ENCODE data around the gene BID. TPM values are rescaled to one million over a fixed set of nuclear protein-coding genes. Genes with fewer than 3 reads are reported as not detected.

BID gene
- total and polyA plus RNA-seq, 8 donors = 3.2 to 15.7 (median 7.9) TPM

- Histone ChIP-seq H3K4me1 (no peaks in the 10 kb centered on the region), H3K27ac (no peak overlapping the region), H3K4me3 (no peak overlapping the region), H3K27me3 (no peaks in the 10 kb centered on the region), H3K9me3 (no peaks in the 10 kb centered on the region), H3K36me3 (peaks cover 0 to 9% (median 0%) of the 10 kb centered on the region in 3 donors)
- intact Hi-C loops (cut with DNase I) = no loop called here
- TF ChIP-seq CTCF (IDR thresholded peaks at IDR 0.05) = no peak
- FAIRE-seq (no peak), ATAC-seq (no peak), DNase-seq (no peak)
- 87 to 93% methylated on average over 36 of the region's 36 CpGs for WGBS, 2 donors
Measured at GRCh38 chr22:17739196-17739975, 34.9 kb downstream of the BID start.

GRCh38 chr22:17738386-17739128 lies 35.7 kb downstream of the BID start:
- Histone ChIP-seq H3K4me3 (no peak overlapping the region), H3K9me3 (no peaks in the 10 kb centered on the region), H3K36me3 (peaks cover 0 to 17% (median 5%) of the 10 kb centered on the region in 3 donors), H3K27me3 (no peaks in the 10 kb centered on the region), H3K27ac (no peak overlapping the region), H3K4me1 (no peaks in the 10 kb centered on the region)
- 87 to 91% methylated on average over 21 of the region's 21 CpGs for WGBS, 2 donors
- no peak for DNase-seq
- FAIRE-seq = no peak
- no peak for TF ChIP-seq CTCF (IDR thresholded peaks at IDR 0.05)
- ATAC-seq = no peak
- intact Hi-C loops (cut with DNase I) = no loop called here

- no peak for ATAC-seq
- Histone ChIP-seq H3K27me3 (no peaks in the 10 kb centered on the region), H3K36me3 (peaks cover 0 to 30% (median 9%) of the 10 kb centered on the region in 3 donors), H3K27ac (no peak overlapping the region), H3K4me3 (no peak overlapping the region), H3K4me1 (no peaks in the 10 kb centered on the region), H3K9me3 (no peaks in the 10 kb centered on the region)
- FAIRE-seq = no peak
- DNase-seq = no peak
- no peak for TF ChIP-seq CTCF (IDR thresholded peaks at IDR 0.05)
- intact Hi-C loops (cut with DNase I) = no loop called here
- WGBS, 2 donors = 81 to 84% methylated on average over 4 of the region's 4 CpGs
Measured at GRCh38 chr22:17734187-17734586, 40.1 kb downstream of the BID start.

GRCh38 chr22:17733466-17733865 lies 40.8 kb downstream of the BID start:
- Histone ChIP-seq H3K27ac (no peak overlapping the region), H3K27me3 (no peaks in the 10 kb centered on the region), H3K4me3 (no peak overlapping the region), H3K36me3 (peaks cover 0 to 33% (median 9%) of the 10 kb centered on the region in 3 donors), H3K9me3 (no peaks in the 10 kb centered on the region), H3K4me1 (no peaks in the 10 kb centered on the region)
- no peak for FAIRE-seq
- DNase-seq = no peak
- WGBS, 2 donors = 82 to 90% methylated on average over 3 of the region's 3 CpGs
- TF ChIP-seq CTCF (IDR thresholded peaks at IDR 0.05) = no peak
- ATAC-seq = no peak
- intact Hi-C loops (cut with DNase I) = no loop called here

All from pancreas (tissue), 10 donors.